ENCODE measurements around the gene ARHGEF28. TPM values are rescaled to one million over a fixed set of nuclear protein-coding genes. Genes with fewer than 3 reads are reported as not detected.

The ARHGEF28 gene
- total RNA-seq, 2 experiments from 2014 or later: not detected

- no peak for DNase-seq (ENCODE audit: low spot score)
- intact Hi-C loops (cut with micrococcal nuclease; ENCODE audit: unreplicated experiment): loop anchor here (5.0 kb wide), 1 partner anchor 497 kb away; no protein-coding TSS in a partner anchor
- Histone ChIP-seq H3K79me2 (ENCODE audit: insufficient read depth, low read depth, low read length) (no peaks in the 10 kb centered on the region), H3K36me3 (ENCODE audit: insufficient read depth, low read length) (no peaks in the 10 kb centered on the region), H3K9me2 (ENCODE audit: insufficient read depth, low read length) (no peaks in the 10 kb centered on the region), H3K9me3 (ENCODE audit: low read length) (no peaks in the 10 kb centered on the region), H2AFZ (ENCODE audit: low read length) (no peak overlapping the region), H3K4me3 (ENCODE audit: low read depth, low read length, poor library complexity, severe bottlenecking) (no peak overlapping the region), H3K27ac (ENCODE audit: low read depth, low read length, poor library complexity, severe bottlenecking) (no peak overlapping the region), H3K4me1 (ENCODE audit: insufficient read depth, low read length, poor library complexity, severe bottlenecking) (peaks cover 4% of the 10 kb centered on the region), H3K4me2 (ENCODE audit: low read length) (no peak overlapping the region), H4K20me1 (ENCODE audit: insufficient read depth, low read length) (no peaks in the 10 kb centered on the region)
- ChIA-PET POLR2A (no interaction called here), CTCF (ENCODE audit: unreplicated experiment) (no interaction called here)
- TF ChIP-seq, protein P1, sequence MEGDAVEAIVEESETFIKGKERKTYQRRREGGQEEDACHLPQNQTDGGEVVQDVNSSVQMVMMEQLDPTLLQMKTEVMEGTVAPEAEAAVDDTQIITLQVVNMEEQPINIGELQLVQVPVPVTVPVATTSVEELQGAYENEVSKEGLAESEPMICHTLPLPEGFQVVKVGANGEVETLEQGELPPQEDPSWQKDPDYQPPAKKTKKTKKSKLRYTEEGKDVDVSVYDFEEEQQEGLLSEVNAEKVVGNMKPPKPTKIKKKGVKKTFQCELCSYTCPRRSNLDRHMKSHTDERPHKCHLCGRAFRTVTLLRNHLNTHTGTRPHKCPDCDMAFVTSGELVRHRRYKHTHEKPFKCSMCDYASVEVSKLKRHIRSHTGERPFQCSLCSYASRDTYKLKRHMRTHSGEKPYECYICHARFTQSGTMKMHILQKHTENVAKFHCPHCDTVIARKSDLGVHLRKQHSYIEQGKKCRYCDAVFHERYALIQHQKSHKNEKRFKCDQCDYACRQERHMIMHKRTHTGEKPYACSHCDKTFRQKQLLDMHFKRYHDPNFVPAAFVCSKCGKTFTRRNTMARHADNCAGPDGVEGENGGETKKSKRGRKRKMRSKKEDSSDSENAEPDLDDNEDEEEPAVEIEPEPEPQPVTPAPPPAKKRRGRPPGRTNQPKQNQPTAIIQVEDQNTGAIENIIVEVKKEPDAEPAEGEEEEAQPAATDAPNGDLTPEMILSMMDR (conservative IDR thresholded peaks at IDR 0.05; ENCODE audit: low read length): no peak
- TF ChIP-seq EZH2phosphoT487 (IDR thresholded peaks at IDR 0.05; ENCODE audit: borderline replicate concordance, low read depth, low read length): no peak
- BruUV-seq (replicated peaks): no TSS peak
Measured at GRCh38 chr5:73899916-73900315, 273.9 kb downstream of the ARHGEF28 start.

DNA sequence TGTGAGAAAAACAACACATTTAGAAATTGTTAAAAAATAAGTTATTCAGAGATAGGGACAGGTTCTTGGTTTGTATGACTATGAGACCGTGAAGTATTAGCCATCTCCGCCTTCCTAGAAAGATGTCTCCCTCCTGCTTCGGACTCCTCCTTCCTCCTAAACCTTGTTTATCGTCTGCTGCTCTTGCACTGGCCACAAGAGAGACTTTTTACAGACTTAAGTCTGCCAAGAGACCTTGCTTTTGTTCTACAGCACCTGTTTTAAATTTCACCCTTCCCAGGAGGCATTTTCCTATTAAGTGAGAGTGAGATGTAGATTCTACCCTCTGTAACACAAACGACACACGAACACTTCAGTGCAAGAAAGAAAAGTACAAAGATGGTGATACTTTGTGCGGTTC, 274.6 kb downstream of the ARHGEF28 start:
- Histone ChIP-seq H3K4me1 (ENCODE audit: insufficient read depth, low read length, poor library complexity, severe bottlenecking) (peaks cover 4% of the 10 kb centered on the region), H2AFZ (ENCODE audit: low read length) (no peak overlapping the region), H3K9me2 (ENCODE audit: insufficient read depth, low read length) (no peaks in the 10 kb centered on the region), H3K4me3 (ENCODE audit: low read depth, low read length, poor library complexity, severe bottlenecking) (no peak overlapping the region), H4K20me1 (ENCODE audit: insufficient read depth, low read length) (no peaks in the 10 kb centered on the region), H3K27ac (ENCODE audit: low read depth, low read length, poor library complexity, severe bottlenecking) (no peak overlapping the region), H3K4me2 (ENCODE audit: low read length) (no peak overlapping the region), H3K36me3 (ENCODE audit: insufficient read depth, low read length) (no peaks in the 10 kb centered on the region), H3K79me2 (ENCODE audit: insufficient read depth, low read depth, low read length) (no peaks in the 10 kb centered on the region), H3K9me3 (ENCODE audit: low read length) (no peaks in the 10 kb centered on the region)
- DNase-seq (ENCODE audit: low spot score): no peak
- CTCF ChIA-PET (ENCODE audit: unreplicated experiment): no interaction called here
- intact Hi-C loops (cut with micrococcal nuclease; ENCODE audit: unreplicated experiment): loop anchor here (5.0 kb wide), 1 partner anchor 497 kb away; no protein-coding TSS in a partner anchor
- BruUV-seq (replicated peaks): no TSS peak
- POLR2A ChIA-PET: no interaction called here
- TF ChIP-seq EZH2phosphoT487 (IDR thresholded peaks at IDR 0.05; ENCODE audit: borderline replicate concordance, low read depth, low read length): no peak
- TF ChIP-seq, protein P1 (conservative IDR thresholded peaks at IDR 0.05; ENCODE audit: low read length): no peak

- TF ChIP-seq EZH2phosphoT487 (IDR thresholded peaks at IDR 0.05; ENCODE audit: borderline replicate concordance, low read depth, low read length): no peak
- TF ChIP-seq, protein P1 (conservative IDR thresholded peaks at IDR 0.05; ENCODE audit: low read length): no peak
- Histone ChIP-seq H3K4me2 (ENCODE audit: low read length) (no peak overlapping the region), H3K79me2 (ENCODE audit: insufficient read depth, low read depth, low read length) (no peaks in the 10 kb centered on the region), H3K4me1 (ENCODE audit: insufficient read depth, low read length, poor library complexity, severe bottlenecking) (peaks cover 4% of the 10 kb centered on the region), H3K4me3 (ENCODE audit: low read depth, low read length, poor library complexity, severe bottlenecking) (no peak overlapping the region), H3K9me3 (ENCODE audit: low read length) (no peaks in the 10 kb centered on the region), H4K20me1 (ENCODE audit: insufficient read depth, low read length) (no peaks in the 10 kb centered on the region), H3K27ac (ENCODE audit: low read depth, low read length, poor library complexity, severe bottlenecking) (no peak overlapping the region), H3K9me2 (ENCODE audit: insufficient read depth, low read length) (no peaks in the 10 kb centered on the region), H2AFZ (ENCODE audit: low read length) (no peak overlapping the region), H3K36me3 (ENCODE audit: insufficient read depth, low read length) (no peaks in the 10 kb centered on the region)
- no peak for DNase-seq (ENCODE audit: low spot score)
- CTCF ChIA-PET (ENCODE audit: unreplicated experiment): no interaction called here
- POLR2A ChIA-PET: no interaction called here
- no TSS peak for BruUV-seq (replicated peaks)
- intact Hi-C loops (cut with micrococcal nuclease; ENCODE audit: unreplicated experiment): loop anchor here (1.0 to 5.0 kb wide), 2 partner anchors 496 to 741 kb away; no protein-coding TSS in a partner anchor
Measured at GRCh38 chr5:73901043-73901442, 275.0 kb downstream of the ARHGEF28 start.

Data from OCI-LY7 (cell line).